ENCODE measurements around the gene CD58. TPM values are rescaled to one million over a fixed set of nuclear protein-coding genes. Genes with fewer than 3 reads are reported as not detected.

CD58 gene
- total RNA-seq, 1 experiment from 2014 or later = 18.9 TPM

DNA sequence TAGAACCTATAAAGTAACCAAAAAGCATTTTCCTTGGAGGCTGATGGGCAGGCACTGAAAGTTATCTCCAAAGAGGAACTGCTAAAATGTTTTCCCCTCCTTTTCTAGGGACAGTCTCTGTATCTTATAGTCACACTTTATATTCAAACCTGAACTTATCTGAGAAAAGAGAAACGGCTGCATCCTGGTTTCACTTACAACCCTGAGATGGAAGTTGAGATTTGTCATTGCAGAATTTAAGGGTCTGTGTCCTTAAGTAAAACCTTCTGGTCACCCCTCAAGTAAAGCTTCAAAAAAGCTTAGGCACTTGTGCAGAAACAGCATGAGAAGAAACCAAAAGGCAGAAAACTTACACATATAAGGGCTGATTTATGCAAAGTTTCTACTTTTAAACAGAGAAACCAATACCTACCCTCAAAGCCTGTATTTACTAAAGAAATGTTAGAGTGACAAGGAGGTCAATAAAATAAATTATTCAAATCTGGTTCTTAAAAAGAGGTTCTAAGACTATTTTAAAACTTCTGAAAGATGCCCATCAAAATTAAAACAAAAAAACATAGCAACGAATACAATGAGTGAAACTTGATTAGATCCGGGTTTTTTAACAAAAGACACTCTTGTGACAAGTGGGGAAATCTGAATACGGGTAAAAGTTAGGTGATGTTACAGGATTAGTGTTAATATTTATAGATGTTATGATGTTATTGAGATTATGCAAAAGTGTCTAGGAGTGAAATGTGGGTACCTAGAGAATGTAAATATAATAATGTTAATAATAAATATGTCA is 9.9 kb downstream of the CD58 start:
- no peak overlapping the region for H3K27ac Mint-ChIP-seq (ENCODE audit: unreplicated experiment)
- DNase-seq = no peak
- no peaks in the 10 kb centered on the region for H3K27me3 Mint-ChIP-seq (ENCODE audit: unreplicated experiment)
- no TSS peak for BruUV-seq (replicated peaks)
- H3K4me3 Mint-ChIP-seq (ENCODE audit: low read depth, unreplicated experiment) = no peak overlapping the region
- intact Hi-C loops (cut with micrococcal nuclease; ENCODE audit: unreplicated experiment) = no loop called here
- TF ChIP-seq, protein P1, sequence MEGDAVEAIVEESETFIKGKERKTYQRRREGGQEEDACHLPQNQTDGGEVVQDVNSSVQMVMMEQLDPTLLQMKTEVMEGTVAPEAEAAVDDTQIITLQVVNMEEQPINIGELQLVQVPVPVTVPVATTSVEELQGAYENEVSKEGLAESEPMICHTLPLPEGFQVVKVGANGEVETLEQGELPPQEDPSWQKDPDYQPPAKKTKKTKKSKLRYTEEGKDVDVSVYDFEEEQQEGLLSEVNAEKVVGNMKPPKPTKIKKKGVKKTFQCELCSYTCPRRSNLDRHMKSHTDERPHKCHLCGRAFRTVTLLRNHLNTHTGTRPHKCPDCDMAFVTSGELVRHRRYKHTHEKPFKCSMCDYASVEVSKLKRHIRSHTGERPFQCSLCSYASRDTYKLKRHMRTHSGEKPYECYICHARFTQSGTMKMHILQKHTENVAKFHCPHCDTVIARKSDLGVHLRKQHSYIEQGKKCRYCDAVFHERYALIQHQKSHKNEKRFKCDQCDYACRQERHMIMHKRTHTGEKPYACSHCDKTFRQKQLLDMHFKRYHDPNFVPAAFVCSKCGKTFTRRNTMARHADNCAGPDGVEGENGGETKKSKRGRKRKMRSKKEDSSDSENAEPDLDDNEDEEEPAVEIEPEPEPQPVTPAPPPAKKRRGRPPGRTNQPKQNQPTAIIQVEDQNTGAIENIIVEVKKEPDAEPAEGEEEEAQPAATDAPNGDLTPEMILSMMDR (IDR thresholded peaks at IDR 0.05; ENCODE audit: unreplicated experiment) = no peak
- H3K9me3 Mint-ChIP-seq (ENCODE audit: low read depth, unreplicated experiment) = peaks cover 3% of the 10 kb centered on the region
- H3K36me3 Mint-ChIP-seq (ENCODE audit: insufficient read depth, unreplicated experiment) = peaks cover 5% of the 10 kb centered on the region
- CTCF ChIA-PET = no interaction called here
- peaks cover 17% of the 10 kb centered on the region for H3K4me1 Mint-ChIP-seq (ENCODE audit: low read depth, unreplicated experiment)

DNA sequence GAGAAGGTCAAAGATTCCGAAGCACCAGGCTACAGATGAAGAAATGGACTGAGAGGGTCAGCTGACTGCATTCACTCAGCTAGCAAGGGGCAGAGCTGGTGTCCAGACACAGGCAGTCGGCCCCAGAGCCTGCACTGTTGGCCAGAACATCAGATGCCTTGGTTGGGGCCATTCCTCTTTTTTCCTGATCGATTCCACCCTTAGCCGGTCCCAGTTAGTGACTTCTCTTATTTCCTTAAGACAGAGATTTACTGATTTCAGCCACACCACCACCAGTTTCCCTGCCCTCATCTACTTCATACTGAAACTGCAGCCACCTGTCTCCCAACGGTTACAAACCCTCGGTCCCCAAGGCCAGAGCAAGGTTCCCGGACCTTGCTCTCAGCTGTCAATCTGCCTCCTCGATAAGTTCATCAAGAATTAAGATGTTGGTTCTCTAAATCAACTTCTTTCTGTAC is 11.5 kb downstream of the CD58 start:
- intact Hi-C loops (cut with micrococcal nuclease; ENCODE audit: unreplicated experiment) = no loop called here
- H3K4me1 Mint-ChIP-seq (ENCODE audit: low read depth, unreplicated experiment) = peaks cover 24% of the 10 kb centered on the region
- peaks cover 3% of the 10 kb centered on the region for H3K9me3 Mint-ChIP-seq (ENCODE audit: low read depth, unreplicated experiment)
- no peak overlapping the region for H3K4me3 Mint-ChIP-seq (ENCODE audit: low read depth, unreplicated experiment)
- no peak for DNase-seq
- H3K27ac Mint-ChIP-seq (ENCODE audit: unreplicated experiment) = no peak overlapping the region
- no peaks in the 10 kb centered on the region for H3K27me3 Mint-ChIP-seq (ENCODE audit: unreplicated experiment)
- H3K36me3 Mint-ChIP-seq (ENCODE audit: insufficient read depth, unreplicated experiment) = peaks cover 5% of the 10 kb centered on the region
- no TSS peak for BruUV-seq (replicated peaks)
- TF ChIP-seq, protein P1 (IDR thresholded peaks at IDR 0.05; ENCODE audit: unreplicated experiment) = no peak
- CTCF ChIA-PET = no interaction called here

DNA sequence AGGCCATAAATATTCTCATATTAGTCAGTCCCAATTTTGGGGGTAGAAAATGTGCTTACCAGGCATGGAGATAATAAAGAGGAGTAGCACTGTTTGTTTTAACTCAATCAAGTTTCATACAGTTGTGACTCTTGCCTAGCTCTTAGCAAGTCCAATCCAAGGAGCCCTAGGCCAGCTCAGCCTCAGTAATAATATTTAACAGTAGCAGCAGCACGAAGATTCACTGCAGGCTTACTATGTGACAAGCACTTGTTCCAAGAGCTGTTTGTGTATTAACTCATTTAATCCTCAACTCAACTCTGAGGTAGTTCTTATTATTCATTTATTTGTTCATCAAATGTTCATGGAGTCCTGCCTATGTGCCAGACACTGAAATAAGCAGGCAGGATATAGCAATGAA is 12.3 kb downstream of the CD58 start:
- intact Hi-C loops (cut with micrococcal nuclease; ENCODE audit: unreplicated experiment) = no loop called here

DNA sequence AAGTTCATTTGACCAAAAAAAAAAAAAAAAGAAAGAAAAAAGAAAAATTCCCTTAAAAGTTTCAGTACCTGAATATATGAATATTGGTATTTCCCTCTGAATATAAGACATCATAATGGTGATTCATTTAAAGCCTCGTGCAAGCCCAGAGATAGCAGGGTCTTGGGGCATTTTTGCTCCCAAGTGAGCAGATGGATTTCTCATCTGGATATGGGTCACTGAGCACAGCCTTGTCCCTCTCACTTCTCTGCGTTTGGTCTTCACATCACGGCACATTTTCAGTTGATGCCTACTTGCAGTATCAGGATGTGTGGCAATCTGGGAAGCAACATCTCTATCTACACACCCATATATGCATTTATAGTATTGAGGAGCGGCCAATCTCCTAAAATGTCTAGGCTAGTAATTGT is 12.7 kb downstream of the CD58 start:
- no TSS peak for BruUV-seq (replicated peaks)
- Mint-ChIP-seq H3K27me3 (ENCODE audit: unreplicated experiment) (no peaks in the 10 kb centered on the region), H3K4me3 (ENCODE audit: low read depth, unreplicated experiment) (no peak overlapping the region), H3K36me3 (ENCODE audit: insufficient read depth, unreplicated experiment) (peaks cover 5% of the 10 kb centered on the region), H3K27ac (ENCODE audit: unreplicated experiment) (no peak overlapping the region), H3K4me1 (ENCODE audit: low read depth, unreplicated experiment) (peaks cover 30% of the 10 kb centered on the region), H3K9me3 (ENCODE audit: low read depth, unreplicated experiment) (no peaks in the 10 kb centered on the region)
- intact Hi-C loops (cut with micrococcal nuclease; ENCODE audit: unreplicated experiment) = no loop called here
- no peak for DNase-seq
- CTCF ChIA-PET = interaction anchor here (0.6 kb wide), 1 partner anchor 1067 kb away, joined by 3 read pairs; no protein-coding TSS in a partner anchor
- TF ChIP-seq, protein P1 (IDR thresholded peaks at IDR 0.05; ENCODE audit: unreplicated experiment) = no peak

More for the DNA sequence above, 12.3 kb downstream of the CD58 start:
- DNase-seq = no peak
- Mint-ChIP-seq H3K27ac (ENCODE audit: unreplicated experiment) (no peak overlapping the region), H3K4me3 (ENCODE audit: low read depth, unreplicated experiment) (no peak overlapping the region), H3K9me3 (ENCODE audit: low read depth, unreplicated experiment) (no peaks in the 10 kb centered on the region), H3K36me3 (ENCODE audit: insufficient read depth, unreplicated experiment) (peaks cover 5% of the 10 kb centered on the region), H3K27me3 (ENCODE audit: unreplicated experiment) (no peaks in the 10 kb centered on the region), H3K4me1 (ENCODE audit: low read depth, unreplicated experiment) (peaks cover 26% of the 10 kb centered on the region)
- CTCF ChIA-PET = interaction anchor here (0.6 kb wide), 1 partner anchor 13 kb away, joined by 9 read pairs; the partner anchor contains the start of gene CD58
- TF ChIP-seq, protein P1 (IDR thresholded peaks at IDR 0.05; ENCODE audit: unreplicated experiment) = no peak
- no TSS peak for BruUV-seq (replicated peaks)

Data from Calu3 (cell line).